HG02970 (cell line): Measurements from ENCODE around the gene RGS17.
"Not testable (repeated sequence)": the region's sequence is repeated elsewhere in the genome, so short reads cannot be mapped to it uniquely, and the experiment has no call there.

ENCODE experiments used
- ATAC-seq: cut with Tn5 transposase; IDR thresholded peaks from one replicate; pipeline ENCODE4 v1.9.1; 2021; ENCODE audit warnings: mild to moderate bottlenecking, moderate library complexity, moderate number of reproducible peaks; ENCODE audit not compliant: unreplicated experiment, low FRiP score

The RGS17 gene

GRCh38 chr6:153043719-153044118 lies 87.4 kb downstream of the RGS17 start:
- ATAC-seq = no peak

DNA sequence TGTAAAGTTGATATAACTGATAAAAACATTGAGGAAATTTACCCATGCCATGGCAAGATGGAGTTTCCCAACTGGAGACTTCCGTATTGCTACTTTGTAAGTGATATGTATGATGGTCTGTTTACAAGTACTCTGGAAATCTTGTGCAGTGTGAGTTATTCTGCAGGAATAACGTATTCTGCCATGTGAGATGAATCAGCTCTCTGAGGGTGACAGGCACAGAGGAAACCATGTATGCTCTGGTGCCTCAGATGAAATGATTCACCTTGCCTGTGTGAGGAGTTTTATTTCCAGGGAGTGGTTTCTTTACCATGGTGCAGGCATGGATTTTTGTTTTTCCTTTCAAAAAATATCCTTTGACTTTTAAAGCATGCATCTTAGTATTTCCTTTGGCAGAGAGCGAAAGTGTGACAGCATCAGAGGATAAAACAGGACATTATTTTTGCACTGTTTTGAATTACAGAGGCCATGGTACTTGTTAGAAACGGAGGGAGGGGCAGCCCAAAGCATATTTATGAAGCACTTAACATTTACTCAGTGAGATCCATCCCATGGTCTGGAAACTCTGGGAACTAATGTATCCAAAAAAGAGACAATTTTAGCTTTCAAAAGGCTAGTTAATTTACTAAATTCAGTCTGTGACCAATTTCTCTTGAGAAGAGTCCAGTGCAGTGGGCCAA lies 92.6 kb downstream of the RGS17 start:
- ATAC-seq = no peak

- ATAC-seq = no peak
These were observed 96.9 kb downstream of the RGS17 start for GRCh38 chr6:153034139-153034538.

DNA sequence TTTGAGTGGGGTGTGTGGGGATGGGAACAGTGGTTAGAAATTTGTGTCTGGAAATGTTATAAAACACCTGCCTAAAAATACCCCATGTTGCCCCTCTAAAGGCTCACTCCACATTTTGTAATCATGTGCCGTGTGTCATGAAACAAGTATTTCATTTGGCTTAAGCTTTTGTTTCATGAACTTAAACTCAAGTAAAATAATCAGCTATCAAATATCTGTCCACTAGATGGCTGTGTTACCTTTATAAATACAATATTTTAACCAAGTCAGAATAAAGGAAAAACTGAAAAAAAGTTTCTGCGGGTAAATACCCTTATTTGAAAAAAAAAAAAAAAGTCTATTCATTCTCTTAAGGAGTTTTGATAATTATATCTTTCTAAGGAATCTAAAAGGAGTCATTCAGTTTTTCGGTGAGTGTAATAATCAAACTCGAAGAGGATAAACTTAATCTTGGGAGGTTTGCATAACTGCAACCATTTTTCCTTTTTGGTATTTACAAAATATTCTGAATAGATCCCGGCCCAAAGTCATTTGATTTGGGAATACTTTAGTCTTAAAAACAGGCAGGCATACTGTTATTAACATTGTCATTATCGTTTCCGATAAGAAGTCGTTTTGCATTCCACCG lies 98.7 kb downstream of the RGS17 start:
- no peak for ATAC-seq

DNA sequence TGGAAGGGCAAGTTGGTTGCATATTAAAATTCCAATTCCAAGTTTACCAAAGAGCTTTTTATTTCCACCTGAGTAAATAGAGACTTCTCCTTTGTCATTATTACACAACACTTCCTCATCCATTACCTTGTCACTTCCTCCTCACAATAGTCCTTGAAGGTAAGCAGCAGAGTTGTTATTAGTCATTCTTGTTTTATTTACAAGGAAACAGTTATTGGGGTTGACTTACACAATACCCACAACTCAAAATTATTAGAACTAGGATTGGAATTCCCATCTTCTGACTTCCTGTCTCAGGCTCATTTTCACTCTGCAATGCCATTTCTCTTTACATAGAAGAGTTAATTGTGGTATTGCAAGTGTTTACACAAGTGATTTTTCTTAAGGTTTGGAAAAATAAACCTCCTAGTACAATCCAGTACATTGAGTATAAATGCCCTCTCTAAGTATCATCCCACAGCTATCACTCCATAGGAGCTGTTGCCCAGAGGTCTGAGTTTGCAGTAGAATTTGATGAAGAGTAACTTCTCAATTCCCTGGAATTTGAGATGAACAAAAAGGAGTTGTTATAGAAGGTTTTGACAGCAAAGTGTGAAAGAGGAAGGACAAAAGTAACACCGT lies 99.6 kb downstream of the RGS17 start:
- ATAC-seq = no peak

DNA sequence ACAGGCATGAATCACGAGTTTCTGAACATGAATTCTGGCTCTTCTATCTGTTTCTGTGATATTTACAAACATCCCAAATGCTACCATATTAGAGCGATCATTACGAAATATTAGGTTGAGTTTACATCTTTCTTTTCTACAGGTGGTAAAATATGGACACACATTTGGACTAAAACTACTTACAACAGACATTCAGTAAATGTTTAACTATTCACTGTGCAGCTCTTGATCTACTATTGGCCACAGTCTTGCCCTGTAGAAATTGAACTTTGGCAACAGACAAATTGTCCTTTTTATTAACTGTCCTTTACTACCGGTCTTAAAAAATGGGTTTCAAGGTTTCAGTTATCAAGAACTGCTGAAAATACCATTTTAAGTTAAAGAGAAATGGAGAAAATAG lies 102.1 kb downstream of the RGS17 start:
- ATAC-seq = no peak

- no peak for ATAC-seq
These were observed 102.8 kb downstream of the RGS17 start for GRCh38 chr6:153028286-153028685.

DNA sequence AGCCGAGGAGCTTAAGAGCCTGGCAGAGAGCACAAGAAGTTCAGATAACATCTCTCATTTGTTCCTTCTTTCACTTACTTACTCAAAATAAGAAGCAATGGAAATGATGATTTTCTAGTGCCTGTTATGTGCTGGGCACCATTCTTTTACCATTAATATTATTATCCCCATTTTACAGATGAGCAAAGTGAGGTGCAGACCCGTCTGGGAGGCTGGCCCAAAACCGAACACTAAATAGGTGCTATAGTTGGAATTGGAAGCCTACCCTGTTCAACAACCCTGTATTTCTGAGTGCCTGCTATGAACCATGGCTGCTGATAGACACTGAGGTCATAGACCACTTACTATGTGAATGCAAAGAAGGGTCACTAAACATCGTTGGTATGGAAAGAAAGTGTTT lies 103.6 kb downstream of the RGS17 start:
- ATAC-seq = no peak

GRCh38 chr6:153024709-153025017 lies 106.4 kb downstream of the RGS17 start:
- ATAC-seq = no peak

- peak; percentile 87 for ATAC-seq
These were observed 106.9 kb downstream of the RGS17 start for GRCh38 chr6:153023977-153024708.

DNA sequence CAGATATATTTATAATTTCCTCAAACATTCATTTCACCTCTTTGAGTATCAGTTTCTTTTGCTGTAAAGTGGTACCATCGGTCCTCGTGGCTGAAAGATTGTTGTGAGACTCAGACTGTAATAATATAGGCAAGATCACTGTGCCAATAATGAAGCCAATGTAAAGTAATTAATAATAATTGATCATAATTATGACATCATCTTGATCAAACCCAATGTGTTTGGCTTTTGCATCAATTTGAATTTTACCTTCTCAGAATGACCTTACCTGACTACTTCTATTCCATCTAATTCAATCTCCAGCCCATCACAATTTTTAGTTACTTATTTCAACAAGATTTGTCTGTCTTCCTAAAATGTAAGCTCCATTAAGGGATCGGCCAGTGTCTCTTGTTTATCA lies 112.7 kb downstream of the RGS17 start:
- ATAC-seq = no peak

- no peak for ATAC-seq
These were observed 114.2 kb downstream of the RGS17 start for GRCh38 chr6:153016846-153017245.

DNA sequence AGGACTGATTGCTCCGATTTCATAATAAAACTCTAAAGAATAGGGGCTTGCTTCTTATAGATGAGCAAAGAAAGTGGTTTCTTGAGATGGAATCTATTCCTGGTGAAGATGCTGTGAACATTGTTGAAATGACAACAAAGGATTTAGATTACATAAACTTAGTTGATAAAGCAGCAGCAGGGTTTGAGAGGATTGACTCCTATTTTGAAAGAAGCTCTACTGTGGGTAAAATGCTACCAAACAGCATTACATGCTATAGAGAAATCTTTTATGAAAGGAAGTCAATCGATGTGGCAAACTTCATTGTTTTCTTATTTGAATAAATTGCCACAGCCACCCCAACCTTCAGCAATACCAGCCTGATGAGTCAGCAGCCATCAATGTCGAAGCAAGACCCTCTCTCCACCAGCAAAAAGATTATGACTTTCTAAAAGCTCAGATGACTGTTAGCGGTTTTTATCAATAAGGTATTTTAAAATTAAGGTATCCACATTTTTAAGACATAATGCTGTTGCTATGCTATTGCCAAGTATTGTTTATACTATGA lies 115.9 kb downstream of the RGS17 start:
- ATAC-seq = no peak

GRCh38 chr6:153013438-153013837 lies 117.6 kb downstream of the RGS17 start:
- no peak for ATAC-seq

GRCh38 chr6:153012856-153013255 lies 118.2 kb downstream of the RGS17 start:
- no peak for ATAC-seq

DNA sequence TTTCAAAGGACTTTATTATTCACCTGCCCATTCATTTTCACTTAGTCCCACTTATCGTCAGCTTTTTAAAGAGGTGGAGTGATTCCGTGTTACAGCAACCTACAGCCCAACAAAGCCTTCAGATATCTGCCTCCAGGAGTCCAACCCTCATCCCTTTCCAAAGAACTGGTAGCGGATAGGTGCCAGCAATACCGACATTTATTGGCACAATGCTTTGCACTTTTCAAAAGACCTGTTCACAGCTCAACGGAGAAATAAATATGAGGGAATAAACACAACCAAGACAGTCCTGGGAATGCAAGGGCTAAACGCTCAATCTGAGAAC lies 127.8 kb downstream of the RGS17 start:
- no peak for ATAC-seq

GRCh38 chr6:153002613-153003365 lies 128.3 kb downstream of the RGS17 start, which contains the start of gene MTRF1L:
TSS of gene MTRF1L (minus strand) at chr6:153002709. CDS start at chr6:153002685, 24 bp downstream.
- ATAC-seq = peak; percentile 97

DNA sequence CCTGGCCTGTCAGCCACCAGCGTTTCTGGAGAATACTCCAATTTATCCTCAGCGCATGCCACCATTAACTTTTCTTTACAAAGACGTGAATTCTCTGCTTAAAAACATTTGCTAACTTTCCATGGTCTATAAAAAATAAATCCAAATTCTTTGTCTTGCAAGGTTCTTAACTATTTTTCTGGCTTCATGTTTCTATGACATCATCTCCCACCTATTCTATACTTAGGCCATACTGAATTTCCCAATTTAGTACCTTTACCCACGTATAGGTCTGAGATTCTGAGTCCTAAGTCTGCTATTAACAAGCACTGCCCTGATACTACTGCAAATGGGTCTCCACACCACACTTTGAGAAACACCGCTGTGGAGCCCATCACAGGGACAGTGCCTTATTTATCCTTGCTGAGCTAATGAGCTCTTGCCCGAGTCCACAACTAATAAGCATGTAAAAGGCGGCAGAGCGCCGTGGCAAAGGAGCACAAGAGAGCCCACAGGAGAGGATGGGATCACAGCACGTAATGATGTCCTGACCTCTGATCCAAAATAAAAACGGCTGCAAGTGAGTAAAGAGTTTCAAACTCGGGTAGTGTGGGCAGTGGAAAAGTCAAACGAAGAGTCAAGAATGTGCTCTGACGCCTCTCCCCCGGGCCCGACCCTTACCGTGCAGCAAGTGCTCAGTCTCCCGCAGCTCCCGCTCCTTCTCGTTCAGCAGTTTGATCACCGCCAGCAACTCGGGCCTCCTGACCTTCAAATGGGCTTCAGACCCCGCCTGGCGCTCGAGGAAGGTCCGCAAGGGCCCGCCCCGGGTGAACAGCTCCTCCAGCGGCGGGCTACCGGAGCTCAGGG lies 129.1 kb downstream of the RGS17 start:
- ATAC-seq = peak; percentile 16

- ATAC-seq = not testable (repeated sequence)
These were observed 130.3 kb downstream of the RGS17 start for GRCh38 chr6:153000790-153001189.

DNA sequence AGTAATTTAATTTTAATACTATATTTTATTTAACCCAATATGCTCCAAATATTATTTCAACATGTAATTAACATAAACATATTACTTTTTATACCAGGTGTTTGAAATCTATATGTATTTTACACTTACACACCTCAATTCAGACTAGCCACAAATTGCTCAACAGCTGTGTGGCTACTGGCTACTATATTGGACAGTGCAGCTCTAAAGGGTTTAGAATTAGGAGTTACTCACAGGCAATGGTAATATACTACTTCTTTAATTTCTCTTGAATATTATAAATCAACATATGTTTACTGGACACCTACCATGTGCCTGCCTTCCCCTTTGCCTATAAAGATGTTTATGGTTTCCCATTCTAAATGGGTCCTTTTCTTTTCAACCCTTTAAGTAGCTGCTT lies 130.8 kb downstream of the RGS17 start:
- ATAC-seq = no peak
